MM.1S (cell line): ENCODE measurements around the gene IL1R2.

Experiments
- DNase-seq: peaks from one replicate; pipeline ENCODE4 v3.0.0-alpha.2; 2015
- H2AFZ ChIP-seq: fragments of 300-600 bp; sonication (generic); 2 replicates; pipeline ENCODE4 v1.6.0; 2016; ENCODE audit warnings: antibody characterized with exemption, low read length
- H3F3A ChIP-seq: fragments of 300-600 bp; sonication (generic); 2 replicates; pipeline ENCODE4 v1.6.1; 2016; ENCODE audit warnings: mild to moderate bottlenecking, antibody characterized with exemption, low read length, moderate library complexity, mixed read lengths; ENCODE audit not compliant: insufficient read depth
- H3K27ac ChIP-seq: fragments of 300-600 bp; sonication (generic); 2 replicates; pipeline ENCODE4 v1.5.1; 2016; ENCODE audit warnings: mild to moderate bottlenecking, low read length
- H3K27me3 ChIP-seq: fragments of 300-600 bp; sonication (generic); replicated peaks from 2 replicates; pipeline ENCODE4 v1.6.0; 2016; ENCODE audit warnings: low read length; ENCODE audit not compliant: insufficient read depth
- H3K36me3 ChIP-seq: fragments of 300-600 bp; sonication (generic); replicated peaks from 2 replicates; pipeline ENCODE4 v1.6.1; 2016; ENCODE audit warnings: mild to moderate bottlenecking, low read length, mixed read lengths; ENCODE audit not compliant: insufficient read depth
- H3K4me1 ChIP-seq: fragments of 300-600 bp; sonication (generic); 2 replicates; pipeline ENCODE4 v1.6.1; 2016; ENCODE audit warnings: low read length, mixed read lengths
- H3K4me2 ChIP-seq: fragments of 300-600 bp; sonication (generic); 2 replicates; pipeline ENCODE4 v1.6.0; 2016; ENCODE audit warnings: low read depth, low read length
- H3K4me3 ChIP-seq: fragments of 300-600 bp; sonication (generic); 2 replicates; pipeline ENCODE4 v1.5.1; 2016; ENCODE audit warnings: low read length, mixed read lengths
- H3K79me2 ChIP-seq: fragments of 300-600 bp; sonication (generic); 2 replicates; pipeline ENCODE4 v1.6.1; 2016; ENCODE audit warnings: mixed run types, low read length, mixed read lengths
- H3K9ac ChIP-seq: fragments of 300-600 bp; sonication (generic); 2 replicates; pipeline ENCODE4 v1.6.1; 2016; ENCODE audit warnings: low read length, mixed read lengths
- H3K9me2 ChIP-seq: fragments of 300-600 bp; sonication (generic); replicated peaks from 2 replicates; pipeline ENCODE4 v1.6.1; 2016; ENCODE audit warnings: mild to moderate bottlenecking, low read length, mixed read lengths; ENCODE audit not compliant: insufficient read depth
- H3K9me3 ChIP-seq: fragments of 300-600 bp; sonication (generic); replicated peaks from 2 replicates; pipeline ENCODE4 v1.6.1; 2016; ENCODE audit warnings: mild to moderate bottlenecking, low read length, mixed read lengths; ENCODE audit not compliant: insufficient read depth
- H4K20me1 ChIP-seq: fragments of 300-600 bp; sonication (generic); 2 replicates; pipeline ENCODE4 v1.6.1; 2016; ENCODE audit warnings: mild to moderate bottlenecking, low read length, moderate library complexity, mixed read lengths; ENCODE audit not compliant: insufficient read depth
- CTCF ChIP-seq: fragments of 300-600 bp; sonication (generic); IDR thresholded peaks from 2 replicates; pipeline ENCODE4 v1.5.1; 2016; ENCODE audit warnings: antibody characterized with exemption, low read length, mixed read lengths
- EZH2 ChIP-seq: fragments of 300-600 bp; sonication (generic); optimal IDR thresholded peaks from 2 replicates; pipeline ENCODE3; 2017; ENCODE audit warnings: low read depth, mild to moderate bottlenecking, antibody characterized with exemption, low read length, mixed read lengths
- EZH2phosphoT487 ChIP-seq: fragments of 300-600 bp; sonication (generic); IDR thresholded peaks from 2 replicates; pipeline ENCODE4 v1.6.1; 2018; ENCODE audit warnings: antibody characterized with exemption, low read length

Gene IL1R2

GRCh38 chr2:101962309-101962708, 29.5 kb upstream of the IL1R2 start:
- Histone ChIP-seq H3K9ac (no peak overlapping the region), H3K4me2 (no peak overlapping the region), H3K79me2 (no peaks in the 10 kb centered on the region), H2AFZ (no peak overlapping the region), H3K27ac (no peak overlapping the region), H3K4me1 (no peaks in the 10 kb centered on the region), H3K9me2 (no peaks in the 10 kb centered on the region), H4K20me1 (no peaks in the 10 kb centered on the region), H3F3A (no peaks in the 10 kb centered on the region), H3K4me3 (no peak overlapping the region), H3K36me3 (no peaks in the 10 kb centered on the region), H3K9me3 (no peaks in the 10 kb centered on the region), H3K27me3 (no peaks in the 10 kb centered on the region)
- TF ChIP-seq CTCF (no peak), EZH2phosphoT487 (no peak), EZH2 (no peak)
- DNase-seq = no peak

GRCh38 chr2:101963198-101963597, 28.6 kb upstream of the IL1R2 start:
- Histone ChIP-seq H3K36me3 (no peaks in the 10 kb centered on the region), H3F3A (no peaks in the 10 kb centered on the region), H3K9ac (no peak overlapping the region), H3K79me2 (no peaks in the 10 kb centered on the region), H3K4me3 (no peak overlapping the region), H3K4me2 (no peak overlapping the region), H3K4me1 (no peaks in the 10 kb centered on the region), H4K20me1 (no peaks in the 10 kb centered on the region), H3K27me3 (no peaks in the 10 kb centered on the region), H2AFZ (no peak overlapping the region), H3K9me3 (no peaks in the 10 kb centered on the region), H3K9me2 (no peaks in the 10 kb centered on the region), H3K27ac (no peak overlapping the region)
- no peak for TF ChIP-seq CTCF
- no peak for TF ChIP-seq EZH2phosphoT487
- no peak for TF ChIP-seq EZH2
- no peak for DNase-seq

GRCh38 chr2:101967826-101968513, 23.8 kb upstream of the IL1R2 start:
- no peak for DNase-seq
- TF ChIP-seq CTCF (no peak), EZH2phosphoT487 (no peak), EZH2 (no peak)
- Histone ChIP-seq H3K4me3 (no peak overlapping the region), H3K9ac (no peak overlapping the region), H3K36me3 (no peaks in the 10 kb centered on the region), H3K4me1 (no peaks in the 10 kb centered on the region), H3F3A (no peaks in the 10 kb centered on the region), H3K4me2 (no peak overlapping the region), H3K9me3 (no peaks in the 10 kb centered on the region), H4K20me1 (no peaks in the 10 kb centered on the region), H3K79me2 (no peaks in the 10 kb centered on the region), H2AFZ (no peak overlapping the region), H3K27me3 (no peaks in the 10 kb centered on the region), H3K27ac (no peak overlapping the region), H3K9me2 (no peaks in the 10 kb centered on the region)
